HFF-Myc (cell line): Measurements from ENCODE around the gene INSM2.

ENCODE experiments used
- DNase-seq: peaks from one replicate; pipeline ENCODE4 v3.0.0-alpha.2; 2011; ENCODE audit warnings: low read depth; ENCODE audit errors: extremely low read depth
- H3K4me3 ChIP-seq: replicated peaks from 2 replicates; pipeline ENCODE4 v1.5.1; 2011; ENCODE audit warnings: low read depth, mild to moderate bottlenecking, control low read depth, low read length
- TF ChIP-seq, protein P1 (sequence below): IDR thresholded peaks from 2 replicates; pipeline ENCODE4 v1.5.1; 2012; ENCODE audit warnings: mild to moderate bottlenecking, low read depth, low read length, control low read depth; ENCODE audit errors: missing control alignments

INSM2 gene

DNA sequence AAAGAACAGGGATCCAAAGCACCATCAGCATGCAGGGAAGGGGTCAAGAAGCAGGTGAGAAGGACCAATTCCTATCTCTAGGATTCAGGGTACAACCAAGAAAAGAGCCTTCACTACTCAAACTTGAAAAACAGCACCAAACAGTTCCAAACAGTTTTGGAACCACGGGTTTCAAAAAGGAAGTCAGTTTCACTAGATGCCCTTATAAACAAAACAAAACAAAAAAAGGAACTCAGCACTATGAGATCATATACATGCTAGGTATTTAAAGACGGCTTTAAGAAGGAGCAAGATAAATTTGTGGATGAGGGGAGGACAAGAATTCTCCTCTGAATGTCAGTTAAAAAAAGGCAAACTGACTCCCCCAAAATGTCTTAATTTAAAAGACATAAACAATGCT is 6.0 kb downstream of the INSM2 start:
- DNase-seq = no peak
- H3K4me3 ChIP-seq = no peak overlapping the region
- TF ChIP-seq, protein P1, sequence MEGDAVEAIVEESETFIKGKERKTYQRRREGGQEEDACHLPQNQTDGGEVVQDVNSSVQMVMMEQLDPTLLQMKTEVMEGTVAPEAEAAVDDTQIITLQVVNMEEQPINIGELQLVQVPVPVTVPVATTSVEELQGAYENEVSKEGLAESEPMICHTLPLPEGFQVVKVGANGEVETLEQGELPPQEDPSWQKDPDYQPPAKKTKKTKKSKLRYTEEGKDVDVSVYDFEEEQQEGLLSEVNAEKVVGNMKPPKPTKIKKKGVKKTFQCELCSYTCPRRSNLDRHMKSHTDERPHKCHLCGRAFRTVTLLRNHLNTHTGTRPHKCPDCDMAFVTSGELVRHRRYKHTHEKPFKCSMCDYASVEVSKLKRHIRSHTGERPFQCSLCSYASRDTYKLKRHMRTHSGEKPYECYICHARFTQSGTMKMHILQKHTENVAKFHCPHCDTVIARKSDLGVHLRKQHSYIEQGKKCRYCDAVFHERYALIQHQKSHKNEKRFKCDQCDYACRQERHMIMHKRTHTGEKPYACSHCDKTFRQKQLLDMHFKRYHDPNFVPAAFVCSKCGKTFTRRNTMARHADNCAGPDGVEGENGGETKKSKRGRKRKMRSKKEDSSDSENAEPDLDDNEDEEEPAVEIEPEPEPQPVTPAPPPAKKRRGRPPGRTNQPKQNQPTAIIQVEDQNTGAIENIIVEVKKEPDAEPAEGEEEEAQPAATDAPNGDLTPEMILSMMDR = no peak

DNA sequence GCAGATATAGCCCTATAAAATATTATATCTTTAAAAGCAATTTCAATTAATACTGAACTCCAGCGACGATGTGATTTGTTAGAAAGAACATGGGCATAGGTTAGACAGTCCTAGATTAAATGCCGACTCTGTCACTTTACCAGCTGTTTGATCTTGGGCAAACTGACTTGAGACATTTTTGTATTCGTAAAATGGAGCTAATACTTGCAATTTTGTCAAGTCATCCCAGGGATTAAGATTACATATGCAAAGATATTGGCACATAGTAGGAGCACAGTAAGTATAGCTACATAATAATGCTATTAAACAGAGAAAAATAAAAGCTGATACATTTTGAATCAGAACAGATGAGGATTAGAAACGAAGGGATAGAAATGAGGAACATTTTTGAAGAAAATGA is 9.0 kb downstream of the INSM2 start:
- H3K4me3 ChIP-seq = no peak overlapping the region
- TF ChIP-seq, protein P1 = no peak
- DNase-seq = no peak

DNA sequence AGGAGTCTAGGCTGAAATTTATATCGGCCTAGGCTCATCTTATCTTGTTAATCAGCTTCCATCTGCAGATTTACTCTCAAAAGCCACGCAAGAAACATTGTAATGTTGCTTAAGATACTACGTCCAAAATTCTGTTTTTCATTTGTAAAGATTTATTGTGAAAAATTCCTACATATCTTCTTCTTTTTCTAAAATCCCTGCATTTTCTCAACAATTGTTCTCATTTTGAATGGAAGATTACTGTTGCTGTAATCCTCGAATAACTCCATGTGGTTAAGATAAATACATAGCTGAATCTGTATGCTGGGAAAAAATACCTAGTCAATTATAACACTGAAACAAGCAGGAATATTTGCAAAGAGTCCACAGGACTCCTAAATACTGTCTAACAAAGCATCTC is 15.6 kb downstream of the INSM2 start:
- H3K4me3 ChIP-seq = no peak overlapping the region
- TF ChIP-seq, protein P1 = no peak
- no peak for DNase-seq

DNA sequence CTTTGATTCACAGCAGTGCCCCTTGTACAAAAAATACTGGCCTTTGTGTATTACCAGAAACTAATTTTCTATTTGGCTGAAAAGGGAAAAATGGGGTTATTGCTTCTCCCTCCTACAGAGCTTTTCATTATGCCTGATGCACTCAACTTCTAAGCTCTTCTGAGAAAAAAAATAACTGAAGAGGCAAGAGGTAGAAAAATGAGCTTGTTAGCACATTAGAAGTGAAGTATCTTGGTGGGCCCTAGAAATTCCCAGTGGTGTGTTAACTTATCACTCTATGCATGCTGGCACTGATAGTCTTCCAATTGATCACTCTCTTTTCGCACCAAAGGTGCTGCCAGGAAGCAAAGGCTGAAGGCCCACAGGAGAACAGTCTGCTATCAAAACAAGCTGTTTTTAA is 17.1 kb downstream of the INSM2 start:
- no peak for DNase-seq
- H3K4me3 ChIP-seq = no peak overlapping the region
- TF ChIP-seq, protein P1 = no peak

DNA sequence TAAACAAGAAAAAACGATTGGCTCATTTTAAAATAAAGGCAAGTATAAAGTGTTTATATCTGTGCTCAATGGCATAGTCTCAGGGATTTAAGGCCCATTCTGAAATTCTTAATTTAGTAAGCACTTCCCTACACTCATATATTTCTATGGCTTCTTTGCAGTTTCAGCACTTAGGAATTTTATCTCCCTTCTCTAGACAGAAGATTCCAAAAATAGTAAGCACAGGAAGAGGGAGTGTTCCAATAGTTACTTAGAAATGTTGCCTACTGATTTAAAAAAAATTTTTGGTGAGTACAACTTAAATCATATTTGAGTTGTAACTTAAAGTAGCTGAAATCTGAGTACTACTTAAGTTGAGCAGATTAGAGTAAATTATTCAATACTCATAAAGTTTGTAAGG is 19.8 kb downstream of the INSM2 start:
- no peak overlapping the region for H3K4me3 ChIP-seq
- DNase-seq = no peak
- TF ChIP-seq, protein P1 = no peak

DNA sequence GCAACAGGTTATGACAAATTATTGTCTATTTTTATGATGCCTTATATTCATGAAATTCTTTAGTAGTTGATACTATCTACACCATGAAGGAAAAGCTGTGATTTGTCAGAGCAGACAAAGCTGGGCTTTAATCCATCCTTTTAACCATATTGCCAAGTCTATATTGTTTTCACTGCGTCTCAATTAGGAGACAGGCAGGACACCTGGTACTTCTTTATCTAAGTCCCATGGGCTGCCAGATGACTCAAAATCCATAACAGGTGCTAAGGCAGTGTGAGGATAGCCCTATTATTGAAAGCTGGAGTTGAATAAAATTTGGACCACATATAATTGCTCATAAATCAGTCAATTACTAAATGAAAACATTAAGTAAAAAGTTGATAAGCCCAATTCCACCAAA is 22.6 kb downstream of the INSM2 start:
- DNase-seq = no peak

More for the DNA sequence above, 22.6 kb downstream of the INSM2 start:
- no peak overlapping the region for H3K4me3 ChIP-seq
- TF ChIP-seq, protein P1 = no peak
